Sigmoid colon (tissue), 4 donors: ENCODE results near the gene DCDC2C.

Source experiments
- CTCF ChIP-seq, 4 experiments: fragments of 450-650 bp in 3 of 4; fragments of 200-600 bp in 1 of 4; IDR thresholded peaks; one replicate each; pipeline ENCODE4 v1.5.1; 2016 to 2019; ENCODE audit warnings: antibody characterized with exemption in 4 of 4, mild to moderate bottlenecking in 3 of 4, moderate library complexity in 2 of 4
- EP300 ChIP-seq, 4 donors: sonication (generic); formaldehyde crosslinking; IDR thresholded peaks; one replicate each; pipeline ENCODE4 v1.6.1; 2017; ENCODE audit warnings: antibody characterized with exemption in 4 of 4
- POLR2A ChIP-seq, 2 donors: fragments of 450-650 bp; IDR thresholded peaks; one replicate each; pipeline ENCODE4 v1.6.1; 2016; ENCODE audit warnings: antibody characterized with exemption in 2 of 2, mild to moderate bottlenecking in 2 of 2, moderate library complexity in 2 of 2
- POLR2AphosphoS5 ChIP-seq, 4 donors: sonication (generic); formaldehyde crosslinking; IDR thresholded peaks; one replicate each; pipeline ENCODE4 v1.6.1; 2017; ENCODE audit warnings: antibody characterized with exemption in 4 of 4

GRCh38 chr2:3656762-3657721 lies 46.3 kb upstream of the DCDC2C start:
- TF ChIP-seq CTCF (IDR thresholded peaks at IDR 0.05) (no peak), POLR2AphosphoS5 (IDR thresholded peaks at IDR 0.05) (no peak), POLR2A (IDR thresholded peaks at IDR 0.05) (no peak), EP300 (IDR thresholded peaks at IDR 0.05) (no peak)
